HG02571 (cell line): ENCODE data around the gene GALP.
"Not testable (repeated sequence)": the region's sequence is repeated elsewhere in the genome, so short reads cannot be mapped to it uniquely, and the experiment has no call there.

Source experiments
- ATAC-seq: cut with Tn5 transposase; IDR thresholded peaks from one replicate; pipeline ENCODE4 v1.9.1; 2021; ENCODE audit warnings: mild to moderate bottlenecking, moderate library complexity; ENCODE audit not compliant: unreplicated experiment

The GALP gene

GRCh38 chr19:56175861-56176307, at the start of gene GALP:
GALP (plus strand) TSS chr19:56176008; CDS start chr19:56177109, 1,101 bp downstream.
- ATAC-seq: not testable (repeated sequence)

DNA sequence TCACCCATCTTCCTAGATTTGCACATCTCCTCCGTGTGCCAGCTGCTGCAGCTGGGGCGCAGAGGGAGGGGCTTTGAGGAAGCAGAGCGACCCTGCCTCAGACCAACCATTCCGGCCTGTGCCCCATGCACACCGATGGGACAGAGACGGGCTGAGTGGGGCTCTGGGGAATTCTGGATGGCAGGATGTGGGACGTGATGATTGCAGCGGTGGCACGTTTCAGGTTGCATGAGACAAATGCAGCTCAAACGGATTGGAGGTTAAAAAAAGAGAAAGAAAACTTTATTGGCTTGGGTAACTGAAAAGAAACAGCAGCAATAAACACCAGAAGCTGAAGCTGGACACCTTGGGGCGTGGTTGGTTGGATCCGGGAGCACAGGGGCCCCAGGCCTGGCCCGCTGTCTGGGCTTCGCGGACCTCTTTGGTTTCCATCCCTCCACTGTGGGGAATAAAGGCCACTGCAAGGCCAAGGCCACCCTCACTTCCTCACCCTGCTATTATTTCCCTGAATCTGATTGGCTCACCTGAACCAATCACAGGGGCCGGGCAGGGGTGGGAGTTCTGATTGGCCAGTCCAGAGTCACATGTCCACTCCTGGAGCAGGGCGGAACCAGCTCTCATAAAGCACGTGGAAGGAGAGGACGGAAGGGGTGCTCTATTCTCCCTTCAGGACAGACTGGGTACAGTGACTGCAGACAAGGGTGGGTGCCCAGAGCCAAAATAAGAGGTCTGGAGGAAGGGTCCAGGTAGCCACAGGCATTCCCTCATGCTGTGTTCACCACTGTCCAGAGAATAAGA, 48.6 kb upstream of the GALP start:
- no peak for ATAC-seq

DNA sequence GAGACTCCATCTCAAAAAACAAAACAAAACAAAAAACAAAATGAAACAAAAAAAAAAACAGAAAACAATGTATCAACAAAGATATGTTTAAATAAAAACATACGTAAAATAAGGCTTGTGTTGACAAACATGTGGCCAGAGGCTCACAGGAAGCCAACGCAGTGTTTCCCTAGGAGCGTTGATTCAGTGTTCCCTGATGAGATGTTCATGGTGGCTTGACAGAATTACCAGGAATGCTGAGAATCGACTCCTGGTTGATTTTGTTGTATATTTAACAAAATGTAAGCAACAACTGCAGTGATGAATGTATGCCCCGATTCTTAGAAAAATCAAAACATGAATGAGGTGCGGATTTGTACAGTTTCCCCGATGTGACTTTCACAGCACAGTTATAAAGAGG, 45.8 kb upstream of the GALP start:
- no peak for ATAC-seq

DNA sequence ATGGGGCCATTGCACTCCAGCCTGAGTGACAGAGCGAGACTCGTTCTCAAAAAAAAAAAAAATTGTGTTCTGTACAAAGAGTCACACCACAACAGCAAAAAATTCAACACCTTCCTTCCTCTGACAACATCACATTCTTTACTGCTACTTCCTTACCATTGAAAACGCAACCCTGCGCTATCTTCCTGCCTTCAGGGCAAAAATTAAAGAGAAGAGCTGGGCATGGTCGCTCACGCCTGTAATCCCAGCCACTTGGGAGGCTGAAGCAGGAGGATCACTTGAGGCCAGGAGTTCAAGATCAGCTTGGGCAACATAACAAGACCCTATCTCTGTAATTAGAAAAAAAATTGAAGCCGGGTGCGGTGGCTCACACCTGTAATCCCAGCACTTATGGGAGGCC, 44.2 kb upstream of the GALP start:
- ATAC-seq: no peak

DNA sequence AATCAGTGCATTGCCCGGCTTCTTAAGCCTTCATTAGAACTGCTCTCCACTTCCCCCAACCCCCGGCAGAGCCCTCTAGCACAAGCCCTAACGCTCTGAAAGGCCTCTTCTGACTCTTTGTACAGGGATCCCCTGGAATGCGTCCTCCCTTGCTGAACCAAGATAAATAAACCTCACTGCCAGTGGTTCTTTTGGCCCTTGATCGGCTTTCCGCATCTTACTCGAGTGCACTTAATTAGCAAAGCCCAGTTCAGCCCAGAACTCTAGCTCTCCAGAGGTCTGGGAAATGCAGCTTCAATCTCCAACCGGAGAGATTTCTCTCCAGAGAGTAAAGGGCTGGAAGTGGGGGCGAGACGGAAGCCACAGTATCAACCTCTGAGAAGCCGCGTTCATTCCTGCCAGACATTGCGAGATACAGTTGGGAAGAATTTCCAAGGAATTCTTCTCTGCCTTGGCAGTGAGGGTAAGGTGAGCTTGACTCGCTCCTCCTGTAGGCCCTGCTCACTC, 43.4 kb upstream of the GALP start:
- ATAC-seq: no peak

GRCh38 chr19:56133858-56134653, 41.8 kb upstream of the GALP start:
- no peak for ATAC-seq

DNA sequence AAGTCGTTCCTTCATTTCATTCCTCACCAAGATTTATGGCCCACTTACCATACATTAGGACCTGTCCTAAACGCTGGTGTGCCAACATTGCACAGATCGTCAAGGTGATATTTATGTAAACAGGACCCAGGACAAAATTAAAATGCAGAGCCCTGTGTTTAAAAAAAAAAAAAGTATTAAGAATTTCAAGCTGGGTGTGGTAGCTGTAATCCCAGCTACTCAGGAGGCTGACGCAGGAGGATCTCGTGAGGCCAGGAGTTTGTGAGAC, 41.2 kb upstream of the GALP start:
- no peak for ATAC-seq

DNA sequence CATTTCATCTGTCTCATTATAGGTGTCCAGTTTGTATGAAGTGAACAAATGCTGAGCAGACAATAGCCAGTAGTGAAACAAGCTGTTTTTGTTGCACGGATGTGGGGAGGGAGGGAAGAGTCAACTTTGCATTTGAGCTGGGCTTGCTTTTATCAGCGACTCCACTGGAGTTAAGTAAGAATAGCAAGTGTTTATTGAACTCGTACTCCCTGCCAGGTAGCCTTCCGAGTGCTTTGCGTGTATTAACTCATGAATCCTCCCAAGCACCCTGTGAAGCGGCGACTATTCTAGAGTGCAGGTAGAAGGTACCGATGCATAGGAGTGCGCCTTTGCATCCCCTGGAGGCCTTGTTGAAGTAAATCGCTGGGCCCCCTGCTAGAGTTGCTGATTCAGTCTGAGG, 39.4 kb upstream of the GALP start:
- no peak for ATAC-seq

DNA sequence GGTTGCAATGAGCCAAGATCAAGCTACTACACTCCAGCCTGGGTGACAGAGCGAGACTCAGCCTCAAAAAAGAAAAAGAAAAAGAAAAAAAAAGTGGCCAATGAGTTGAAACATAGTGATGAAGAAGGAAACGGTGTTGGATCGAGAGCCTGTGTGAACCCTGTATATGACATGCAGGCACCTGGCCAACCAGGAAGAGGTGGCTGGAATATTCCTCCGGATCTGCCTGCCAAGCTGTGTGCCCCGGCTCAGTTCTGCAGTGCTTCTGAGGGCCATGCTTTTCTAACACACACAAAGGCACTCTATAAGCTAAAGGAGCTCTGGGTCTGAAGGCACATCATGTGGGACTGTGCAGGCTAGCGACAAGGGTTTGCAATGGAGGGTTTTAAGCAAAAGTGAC, 38.4 kb upstream of the GALP start:
- no peak for ATAC-seq

DNA sequence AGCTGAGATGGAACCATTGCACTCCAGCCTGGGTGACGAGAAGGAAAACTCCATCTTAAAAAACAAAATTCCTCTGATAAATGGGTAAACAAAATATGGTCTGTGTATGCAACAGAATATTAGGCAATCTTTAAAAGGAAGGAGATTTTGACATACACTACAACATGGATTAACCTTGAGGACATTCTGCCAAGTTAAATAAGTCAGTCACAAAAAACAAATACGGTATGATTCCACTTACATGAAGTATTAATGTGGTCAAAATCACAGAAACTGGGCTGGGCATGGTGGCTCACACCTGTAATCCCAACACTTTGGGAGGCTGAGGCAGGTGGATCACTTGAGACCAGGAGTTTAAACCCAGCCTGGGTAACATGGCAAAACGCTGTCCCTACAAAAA, 37.7 kb upstream of the GALP start:
- no peak for ATAC-seq

DNA sequence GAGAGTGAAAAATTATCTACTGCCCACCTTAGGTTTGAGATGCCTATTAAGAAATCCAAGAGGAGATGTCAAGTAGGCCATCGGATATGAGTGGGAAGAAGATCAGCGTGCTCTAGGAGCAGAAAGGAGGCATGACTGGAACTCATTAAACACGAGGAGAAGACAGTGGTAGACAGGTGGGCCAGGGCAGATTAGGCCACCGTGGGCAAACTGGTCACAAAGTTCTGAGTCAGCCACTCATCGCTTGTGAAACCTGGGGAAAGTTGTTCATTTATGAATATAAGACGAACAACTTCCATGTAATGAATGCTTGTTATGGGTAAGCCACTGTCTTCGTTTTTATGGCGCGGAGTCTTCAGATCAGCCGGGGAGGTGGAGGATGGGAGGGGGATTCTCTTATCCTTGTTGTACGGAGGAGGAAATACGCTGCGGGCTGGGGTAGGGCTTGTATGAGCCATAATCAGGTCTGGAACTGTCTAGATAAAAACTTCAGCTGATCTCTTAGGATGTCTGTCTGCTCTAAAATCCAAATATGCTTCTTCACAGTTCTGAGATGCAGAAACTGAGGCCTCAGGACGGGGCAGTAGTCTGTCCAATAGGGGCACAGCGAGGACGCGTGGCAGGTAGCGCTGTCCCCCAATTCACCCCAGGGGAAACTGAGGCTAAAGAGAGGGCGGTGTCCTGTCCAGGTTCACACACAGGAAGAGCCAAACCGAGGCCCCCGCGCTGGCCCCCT, 35.8 kb upstream of the GALP start:
- peak; percentile 1 for ATAC-seq

- ATAC-seq: peak; percentile 87
These were observed 35.0 kb upstream of the GALP start, which contains the start of gene ZNF444 for GRCh38 chr19:56140583-56141416. ZNF444 (plus strand) TSS chr19:56141287; CDS start chr19:56146912, 5,625 bp downstream.

DNA sequence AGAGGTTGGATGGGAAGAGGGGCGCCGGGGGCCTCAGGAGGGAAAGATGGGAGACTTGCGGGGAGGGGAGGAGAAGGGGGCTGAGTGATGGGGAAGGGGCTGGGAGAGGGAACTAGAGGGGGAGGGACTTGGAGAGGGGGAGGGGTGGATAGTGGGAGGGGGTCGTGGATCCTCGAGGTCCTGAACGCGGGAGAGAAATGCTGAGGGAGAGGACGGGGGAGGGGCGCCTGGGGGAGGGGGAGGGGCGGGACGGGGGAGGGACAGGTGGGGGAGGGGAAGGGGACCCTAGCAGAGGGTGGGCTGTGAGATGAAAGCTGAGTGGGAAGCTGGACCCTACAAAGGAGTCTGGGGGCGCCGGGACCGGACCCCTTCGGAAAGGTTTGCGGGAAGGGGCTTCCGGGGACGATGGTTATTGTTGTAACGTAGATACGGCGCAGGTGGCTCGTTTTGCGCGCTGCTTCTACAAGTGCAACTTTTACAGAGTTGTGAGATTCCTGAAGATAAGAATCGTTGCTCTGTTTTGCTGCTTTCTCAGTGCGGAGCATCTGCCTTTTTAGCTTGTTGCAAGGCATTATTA, 34.3 kb upstream of the GALP start:
- no peak for ATAC-seq

GRCh38 chr19:56142087-56142787, 33.6 kb upstream of the GALP start:
- no peak for ATAC-seq

- ATAC-seq: no peak
These were observed 32.8 kb upstream of the GALP start for GRCh38 chr19:56142897-56143434.

GRCh38 chr19:56144376-56144775, 31.4 kb upstream of the GALP start:
- ATAC-seq: no peak

GRCh38 chr19:56144831-56145230, 31.0 kb upstream of the GALP start:
- ATAC-seq: no peak

- ATAC-seq: no peak
These were observed 30.1 kb upstream of the GALP start for GRCh38 chr19:56145698-56146097.

DNA sequence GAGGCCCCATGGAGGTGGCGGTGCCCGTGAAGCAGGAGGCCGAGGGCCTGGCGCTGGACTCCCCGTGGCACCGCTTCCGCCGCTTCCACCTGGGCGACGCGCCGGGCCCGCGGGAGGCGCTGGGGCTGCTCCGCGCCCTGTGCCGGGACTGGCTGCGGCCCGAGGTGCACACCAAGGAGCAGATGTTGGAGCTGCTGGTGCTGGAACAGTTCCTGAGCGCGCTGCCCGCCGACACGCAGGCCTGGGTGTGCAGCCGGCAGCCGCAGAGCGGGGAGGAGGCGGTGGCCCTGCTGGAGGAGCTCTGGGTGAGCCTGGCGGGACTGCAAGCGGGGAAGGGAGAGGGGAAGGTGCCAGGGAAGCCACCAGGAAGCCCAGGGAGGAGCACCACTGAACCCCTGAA, 28.9 kb upstream of the GALP start:
- ATAC-seq: no peak
